ENCODE data around the gene CASKIN2. TPM values are rescaled to one million over a fixed set of nuclear protein-coding genes. Genes with fewer than 3 reads are reported as not detected.

The CASKIN2 gene
- total RNA-seq, 1 experiment from 2014 or later: 25.4 TPM

DNA sequence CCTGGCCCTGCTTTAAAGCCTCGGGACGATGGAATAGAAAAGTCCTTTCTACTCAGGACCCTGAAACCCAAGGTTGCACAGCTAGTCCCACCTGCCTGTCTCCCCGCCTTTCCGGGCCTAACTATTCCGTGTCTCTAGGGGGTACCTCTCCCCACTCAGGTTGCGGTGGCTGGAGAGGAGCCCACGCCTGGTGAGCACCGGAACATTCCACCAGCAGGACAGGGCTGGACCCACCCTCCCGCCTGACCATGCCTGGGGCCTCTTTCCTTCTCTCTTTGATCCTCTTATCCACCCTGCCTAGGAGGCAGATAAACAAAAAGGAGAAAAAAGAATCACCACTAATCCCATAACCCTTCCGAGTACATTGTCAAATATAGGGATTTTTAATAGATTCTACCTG, 21.0 kb upstream of the CASKIN2 start:
- Histone ChIP-seq H3F3A (ENCODE audit: insufficient read depth, low read depth) (peaks cover 10% of the 10 kb centered on the region; the same call in 1 of the 2 replicates), H2AFZ (no peak overlapping the region), H3K4me2 (no peak overlapping the region), H3K4me1 (replicated peaks; ENCODE audit: insufficient read depth) (peaks cover 12% of the 10 kb centered on the region), H3K79me2 (ENCODE audit: low read depth) (peaks cover 21% of the 10 kb centered on the region), H4K20me1 (ENCODE audit: insufficient read depth) (no peaks in the 10 kb centered on the region), H3K4me3 (no peak overlapping the region), H3K9me3 (ENCODE audit: insufficient read depth, low read depth) (no peaks in the 10 kb centered on the region), H3K27me3 (ENCODE audit: insufficient read depth, low read depth) (no peaks in the 10 kb centered on the region), H3K9me2 (ENCODE audit: insufficient read depth) (no peaks in the 10 kb centered on the region), H3K36me3 (ENCODE audit: low read depth) (peaks cover 4% of the 10 kb centered on the region; the same call in 1 of the 2 replicates), H3K27ac (no peak overlapping the region)
- no TSS peak for BruUV-seq (replicated peaks)
- intact Hi-C loops (cut with micrococcal nuclease; ENCODE audit: unreplicated experiment): no loop called here
- no peak for DNase-seq
- ChIA-PET POLR2A (ENCODE audit: unreplicated experiment) (no interaction called here), CTCF (no interaction called here)
- TF ChIP-seq CTCF (conservative IDR thresholded peaks at IDR 0.05): no peak
- TF ChIP-seq EZH2 (IDR thresholded peaks at IDR 0.05; ENCODE audit: low read depth): no peak

DNA sequence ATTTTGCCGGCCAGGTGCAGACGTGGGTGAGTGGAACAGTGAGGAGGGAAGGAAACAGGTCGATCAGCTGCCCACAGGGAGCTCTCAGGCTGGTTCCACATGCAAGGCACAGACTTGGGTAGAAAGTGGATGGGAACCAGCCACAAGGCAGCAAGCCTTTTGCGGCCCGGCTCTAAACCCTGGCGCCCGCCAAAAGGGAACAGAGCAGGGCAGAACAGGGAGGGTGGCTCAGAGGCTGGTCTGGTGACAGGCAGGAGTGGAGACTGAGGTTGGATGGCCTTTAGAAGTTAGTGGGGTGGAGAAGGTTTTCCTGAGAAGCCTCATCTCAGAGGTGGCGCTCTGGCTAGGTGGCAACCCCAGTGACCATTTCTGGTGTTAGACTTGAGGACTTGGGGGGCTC, 20.5 kb upstream of the CASKIN2 start:
- no peak overlapping the region for H2AFZ ChIP-seq
- intact Hi-C loops (cut with micrococcal nuclease; ENCODE audit: unreplicated experiment): no loop called here
- H3K79me2 ChIP-seq (ENCODE audit: low read depth): peaks cover 25% of the 10 kb centered on the region
- peaks cover 15% of the 10 kb centered on the region; the same call in 1 of the 2 replicates for H3F3A ChIP-seq (ENCODE audit: insufficient read depth, low read depth)
- H3K9me3 ChIP-seq (ENCODE audit: insufficient read depth, low read depth): no peaks in the 10 kb centered on the region
- no peak for DNase-seq
- POLR2A ChIA-PET (ENCODE audit: unreplicated experiment): no interaction called here
- CTCF ChIA-PET: no interaction called here
- no peak for TF ChIP-seq CTCF (conservative IDR thresholded peaks at IDR 0.05)
- no peak for TF ChIP-seq EZH2 (IDR thresholded peaks at IDR 0.05; ENCODE audit: low read depth)
- no peaks in the 10 kb centered on the region for H3K27me3 ChIP-seq (ENCODE audit: insufficient read depth, low read depth)
- H3K4me3 ChIP-seq: no peak overlapping the region
- H3K9me2 ChIP-seq (ENCODE audit: insufficient read depth): no peaks in the 10 kb centered on the region
- H3K4me1 ChIP-seq (replicated peaks; ENCODE audit: insufficient read depth): peaks cover 17% of the 10 kb centered on the region
- H4K20me1 ChIP-seq (ENCODE audit: insufficient read depth): no peaks in the 10 kb centered on the region
- peaks cover 4% of the 10 kb centered on the region; the same call in 1 of the 2 replicates for H3K36me3 ChIP-seq (ENCODE audit: low read depth)
- H3K27ac ChIP-seq: no peak overlapping the region
- no TSS peak for BruUV-seq (replicated peaks)
- no peak overlapping the region for H3K4me2 ChIP-seq

- Histone ChIP-seq H3K27me3 (ENCODE audit: insufficient read depth, low read depth) (no peaks in the 10 kb centered on the region), H3K9me3 (ENCODE audit: insufficient read depth, low read depth) (no peaks in the 10 kb centered on the region), H3K4me3 (no peak overlapping the region), H3K9me2 (ENCODE audit: insufficient read depth) (no peaks in the 10 kb centered on the region), H3K36me3 (ENCODE audit: low read depth) (peaks cover 4% of the 10 kb centered on the region; the same call in 1 of the 2 replicates), H3K4me2 (no peak overlapping the region), H3F3A (ENCODE audit: insufficient read depth, low read depth) (peaks cover 18% of the 10 kb centered on the region; the same call in 1 of the 2 replicates), H3K4me1 (replicated peaks; ENCODE audit: insufficient read depth) (peaks cover 20% of the 10 kb centered on the region), H3K79me2 (ENCODE audit: low read depth) (peaks cover 27% of the 10 kb centered on the region), H4K20me1 (ENCODE audit: insufficient read depth) (no peaks in the 10 kb centered on the region), H3K27ac (no peak overlapping the region), H2AFZ (no peak overlapping the region)
- no peak for TF ChIP-seq EZH2 (IDR thresholded peaks at IDR 0.05; ENCODE audit: low read depth)
- intact Hi-C loops (cut with micrococcal nuclease; ENCODE audit: unreplicated experiment): no loop called here
- ChIA-PET POLR2A (ENCODE audit: unreplicated experiment) (no interaction called here), CTCF (no interaction called here)
- DNase-seq: no peak
- BruUV-seq (replicated peaks): no TSS peak
Observed at GRCh38 chr17:75535119-75535537, 19.8 kb upstream of the CASKIN2 start.

DNA sequence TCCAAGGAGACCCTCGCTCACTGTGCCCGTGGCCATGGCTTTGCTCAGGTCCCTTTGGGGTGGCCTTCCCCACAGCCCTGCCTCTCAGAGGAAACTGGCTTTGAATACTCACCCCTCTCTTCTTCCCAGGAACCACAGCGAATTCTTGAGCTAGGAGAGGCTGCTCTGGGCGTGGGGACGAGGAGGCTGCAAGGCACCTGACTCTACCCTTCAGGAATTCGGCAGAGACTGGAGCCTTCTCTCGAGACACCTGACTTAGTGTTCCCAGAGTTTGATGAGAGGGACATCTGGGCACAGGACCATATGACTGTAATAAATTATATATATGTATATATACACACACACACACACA, 16.4 kb upstream of the CASKIN2 start:
- H3K4me2 ChIP-seq: peak overlapping the region; percentile 68
- H3K36me3 ChIP-seq (ENCODE audit: low read depth): peaks cover 4% of the 10 kb centered on the region; the same call in 1 of the 2 replicates
- intact Hi-C loops (cut with micrococcal nuclease; ENCODE audit: unreplicated experiment): loop anchor here (1.0 to 5.0 kb wide), 2 partner anchors 18 to 116 kb away; a partner anchor contains a TSS
- H4K20me1 ChIP-seq (ENCODE audit: insufficient read depth): no peaks in the 10 kb centered on the region; the same call in 1 of the 2 replicates
- no peak for TF ChIP-seq EZH2 (IDR thresholded peaks at IDR 0.05; ENCODE audit: low read depth)
- no peak for TF ChIP-seq CTCF (conservative IDR thresholded peaks at IDR 0.05)
- no peaks in the 10 kb centered on the region for H3K9me2 ChIP-seq (ENCODE audit: insufficient read depth)
- CTCF ChIA-PET: interaction anchor here (0.6 to 1.0 kb wide), 2 partner anchors 72 to 101 kb away, joined by 3 to 7 read pairs; no protein-coding TSS in a partner anchor
- H2AFZ ChIP-seq: no peak overlapping the region
- H3K79me2 ChIP-seq (ENCODE audit: low read depth): peaks cover 58% of the 10 kb centered on the region
- no peaks in the 10 kb centered on the region for H3K9me3 ChIP-seq (ENCODE audit: insufficient read depth, low read depth)
- H3F3A ChIP-seq (ENCODE audit: insufficient read depth, low read depth): peaks cover 24% of the 10 kb centered on the region; the same call in 1 of the 2 replicates
- DNase-seq: peak; percentile 87 to 92
- H3K4me3 ChIP-seq: no peak overlapping the region
- POLR2A ChIA-PET (ENCODE audit: unreplicated experiment): interaction anchor here (0.5 to 1.9 kb wide), 8 partner anchors 18 to 452 kb away, joined by 3 to 24 read pairs (median 5); no protein-coding TSS in a partner anchor
- peak overlapping the region; percentile 89 for H3K27ac ChIP-seq
- no TSS peak for BruUV-seq (replicated peaks)
- H3K27me3 ChIP-seq (ENCODE audit: insufficient read depth, low read depth): no peaks in the 10 kb centered on the region
- H3K4me1 ChIP-seq (replicated peaks; ENCODE audit: insufficient read depth): peaks cover 32% of the 10 kb centered on the region
